WERI-Rb-1 (cell line): ENCODE measurements around the gene LST1.
"Not testable (repeated sequence)": the region's sequence is repeated elsewhere in the genome, so short reads cannot be mapped to it uniquely, and the experiment has no call there.

Experiments used
- DNase-seq: peaks from one replicate; pipeline ENCODE4 v3.0.0-alpha.2; 2020
- H3K27ac ChIP-seq: fragments of 250-450 bp; sonication (Bioruptor Pico); 2 replicates; pipeline ENCODE4 v1.5.1; 2020; ENCODE audit warnings: mild to moderate bottlenecking, moderate library complexity
- H3K27me3 ChIP-seq: fragments of 250-450 bp; sonication (Bioruptor Pico); 2 replicates; pipeline ENCODE4 v1.5.1; 2021; ENCODE audit warnings: mild to moderate bottlenecking, low read depth, moderate library complexity; ENCODE audit not compliant: insufficient read depth, severe bottlenecking
- H3K36me3 ChIP-seq: fragments of 250-450 bp; sonication (Bioruptor Pico); 2 replicates; pipeline ENCODE4 v1.5.1; 2020; ENCODE audit warnings: mild to moderate bottlenecking, moderate library complexity
- H3K4me3 ChIP-seq: 2 replicates; pipeline ENCODE4 v1.5.1; 2011; ENCODE audit warnings: low read depth, mild to moderate bottlenecking, control low read depth, low read length
- H3K9me3 ChIP-seq: fragments of 250-450 bp; sonication (Bioruptor Pico); 2 replicates; pipeline ENCODE4 v1.5.1; 2021; ENCODE audit warnings: mild to moderate bottlenecking, moderate library complexity; ENCODE audit not compliant: severe bottlenecking
- CTCF ChIP-seq: IDR thresholded peaks from 2 replicates; pipeline ENCODE4 v1.5.1; 2011; ENCODE audit warnings: low read depth, mild to moderate bottlenecking, control low read depth, inconsistent platforms, low read length

The LST1 gene

GRCh38 chr6:31588871-31589650 is 3.0 kb downstream of the LST1 start:
- Histone ChIP-seq H3K9me3 (peaks cover 2% of the 10 kb centered on the region), H3K27ac (no peak overlapping the region), H3K36me3 (no peaks in the 10 kb centered on the region), H3K27me3 (no peaks in the 10 kb centered on the region), H3K4me3 (no peak overlapping the region)
- peak; percentile 48 for DNase-seq
- no peak for TF ChIP-seq CTCF

- H3K27me3 ChIP-seq, H3K4me3 ChIP-seq, DNase-seq, H3K9me3 ChIP-seq, H3K27ac ChIP-seq, H3K36me3 ChIP-seq: not testable (repeated sequence)
These were observed 4.6 kb downstream of the LST1 start for GRCh38 chr6:31590691-31591090.

- H3K27ac ChIP-seq: no peak overlapping the region
- H3K36me3 ChIP-seq: no peaks in the 10 kb centered on the region
- peaks cover 2% of the 10 kb centered on the region for H3K9me3 ChIP-seq
- no peaks in the 10 kb centered on the region for H3K27me3 ChIP-seq
- no peak for TF ChIP-seq CTCF
- H3K4me3 ChIP-seq: no peak overlapping the region
- no peak for DNase-seq
These were observed 6.3 kb downstream of the LST1 start for GRCh38 chr6:31592396-31592771.

GRCh38 chr6:31597006-31597405 is 10.9 kb downstream of the LST1 start:
- peak; percentile 72 for TF ChIP-seq CTCF
- H3K36me3 ChIP-seq: no peaks in the 10 kb centered on the region
- H3K27me3 ChIP-seq: no peaks in the 10 kb centered on the region
- H3K9me3 ChIP-seq: peaks cover 2% of the 10 kb centered on the region
- H3K27ac ChIP-seq: no peak overlapping the region
- no peak overlapping the region for H3K4me3 ChIP-seq
- DNase-seq: peak; percentile 50

- Histone ChIP-seq H3K4me3 (no peak overlapping the region), H3K27me3 (no peaks in the 10 kb centered on the region), H3K9me3 (no peaks in the 10 kb centered on the region), H3K27ac (no peak overlapping the region), H3K36me3 (no peaks in the 10 kb centered on the region)
- DNase-seq: no peak
- TF ChIP-seq CTCF: no peak
These were observed 21.2 kb downstream of the LST1 start for GRCh38 chr6:31607317-31607716.

DNA sequence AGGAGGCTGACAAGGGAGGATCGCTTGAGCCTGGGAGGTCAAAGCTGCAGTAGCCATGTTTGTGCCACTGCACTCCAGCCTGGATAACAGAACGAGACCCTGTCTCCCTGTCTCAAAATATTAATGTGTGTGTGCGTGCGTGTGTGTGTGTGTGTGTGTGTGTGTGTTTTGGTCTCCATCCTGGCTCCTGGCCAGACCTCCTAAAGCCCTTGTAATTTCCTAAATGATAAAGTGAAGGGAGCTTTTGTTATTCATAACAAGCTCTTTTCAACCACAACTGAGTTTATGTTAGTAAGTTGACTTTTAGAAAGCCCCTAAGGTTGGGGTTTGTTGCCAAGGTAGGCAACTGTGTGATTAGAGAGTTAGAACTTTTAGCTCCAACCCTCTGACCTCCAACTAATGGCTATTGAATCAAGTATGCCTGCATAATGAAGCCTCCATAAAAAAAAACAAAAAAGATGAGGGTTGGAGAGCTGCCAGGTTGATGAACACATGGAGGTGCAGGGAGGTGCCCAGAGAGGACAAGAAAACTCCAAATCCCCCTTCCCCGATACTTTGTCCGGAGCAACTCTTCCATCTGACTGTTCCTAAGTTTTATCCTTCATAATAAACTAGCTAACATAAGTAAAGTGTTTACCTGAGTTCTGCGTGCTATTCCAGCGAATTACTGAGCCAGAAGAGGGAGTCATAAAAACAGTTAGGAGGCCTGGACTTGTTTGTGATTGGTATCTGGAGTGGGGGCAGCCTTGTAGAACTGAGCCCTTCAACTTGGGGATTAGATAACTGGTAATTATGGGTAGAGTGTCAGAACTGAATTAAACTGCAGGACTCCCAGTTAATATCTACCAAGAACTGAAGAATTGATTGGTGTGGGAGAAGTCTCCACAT is 23.7 kb downstream of the LST1 start:
- H3K4me3 ChIP-seq: no peak overlapping the region
- no peaks in the 10 kb centered on the region for H3K36me3 ChIP-seq
- DNase-seq: no peak
- H3K9me3 ChIP-seq: no peaks in the 10 kb centered on the region
- TF ChIP-seq CTCF: no peak
- no peaks in the 10 kb centered on the region for H3K27me3 ChIP-seq
- H3K27ac ChIP-seq: no peak overlapping the region
